ENCODE results near the gene HOXB2. TPM values are rescaled to one million over a fixed set of nuclear protein-coding genes. Genes with fewer than 3 reads are reported as not detected.
A peak's percentile ranks its signal among the peaks of the same experiment; 100 is the strongest.

The HOXB2 gene
- total and polyA plus RNA-seq, 2 of the 8 experiments (the other 6 are each of a cell fraction or from before 2014, with no cell fraction given), result not detected

GRCh38 chr17:48579471-48579759 is 34.5 kb upstream of the HOXB2 start:
- Histone ChIP-seq H3K9me3 (ENCODE audit: insufficient read depth in 2 of 2, low read depth in 1 of 2, low read length in 1 of 2) (no peaks in the 10 kb centered on the region), H2BK20ac (ENCODE audit: low read length) (no peak overlapping the region), H3K23me2 (ENCODE audit: low read depth, low read length) (no peaks in the 10 kb centered on the region), H3K79me2 (ENCODE audit: control insufficient read depth in 1 of 2, insufficient read depth in 2 of 2, low read length in 2 of 2) (no peaks in the 10 kb centered on the region), H4K8ac (ENCODE audit: extremely low read depth, insufficient read depth, low read length) (no peak overlapping the region), H3K9ac (replicated peaks in 1 of 4; ENCODE audit: extremely low read depth in 1 of 4, low read depth in 3 of 4, low read length in 3 of 4) (no peak overlapping the region), H3K4me3 (ENCODE audit: extremely low read depth in 1 of 4, insufficient read depth in 2 of 4, low read depth in 3 of 4, low read length in 4 of 4) (no peak overlapping the region), H2AK5ac (ENCODE audit: low read depth, low read length) (no peak overlapping the region), H2BK12ac (ENCODE audit: low read depth, low read length) (no peak overlapping the region), H3K18ac (ENCODE audit: extremely low read depth, low read length) (no peak overlapping the region), H4K5ac (ENCODE audit: insufficient read length, low read depth, low read length) (no peak overlapping the region), H4K91ac (replicated peaks; ENCODE audit: insufficient read length, low read length) (no peak overlapping the region), H3K27me3 (replicated peaks in 1 of 4; ENCODE audit: control insufficient read depth in 3 of 4, extremely low read depth in 1 of 4, insufficient read depth in 3 of 4, low read length in 3 of 4) (peaks cover 99 to 100% (median 100%) of the 10 kb centered on the region in 4 experiments), H4K20me1 (replicated peaks in 1 of 2; ENCODE audit: control insufficient read depth in 1 of 2, insufficient read depth in 2 of 2, low read length in 2 of 2) (peaks cover 19 to 38% of the 10 kb centered on the region in 2 experiments), H2BK120ac (replicated peaks; ENCODE audit: low read depth, low read length) (no peak overlapping the region), H3K27ac (ENCODE audit: low read depth, low read length) (no peak overlapping the region), H3K56ac (replicated peaks; ENCODE audit: insufficient read length, low read depth, low read length) (no peak overlapping the region), H3K23ac (ENCODE audit: insufficient read length) (no peak overlapping the region), H3K4me1 (replicated peaks in 1 of 4; ENCODE audit: control insufficient read depth in 3 of 4, insufficient read depth in 4 of 4, low read length in 3 of 4) (peaks cover 0 to 13% (median 3%) of the 10 kb centered on the region in 4 experiments; a peak in 5 of 7 replicates), H3K79me1 (ENCODE audit: low read depth, low read length) (no peaks in the 10 kb centered on the region), H3K4me2 (ENCODE audit: insufficient read depth in 1 of 2, low read depth in 2 of 2, low read length in 2 of 2) (no peak overlapping the region; a peak in 1 of 4 replicates), H3K36me3 (ENCODE audit: control insufficient read depth in 2 of 4, insufficient read depth in 4 of 4, low read length in 3 of 4) (peaks cover 0 to 12% (median 0%) of the 10 kb centered on the region in 4 experiments; a peak in 1 of 8 replicates), H3K4ac (replicated peaks; ENCODE audit: insufficient read length, low read depth, low read length) (no peak overlapping the region), H3K14ac (ENCODE audit: insufficient read length) (no peak overlapping the region), H2BK5ac (ENCODE audit: low read depth, low read length) (no peak overlapping the region), H2BK15ac (ENCODE audit: low read length) (no peak overlapping the region), H2AFZ (ENCODE audit: low read length) (no peak overlapping the region)
- FAIRE-seq (no peak), DNase-seq (ENCODE audit: low read depth in 1 of 2, low spot score in 2 of 2) (no peak)
- POLR2A ChIA-PET (ENCODE audit: partially characterized antibody), result no interaction called here
- WGBS, 2 experiments (ENCODE audit: extremely low coverage in 1 of 2, insufficient coverage in 1 of 2, insufficient read length in 1 of 2, insufficient replicate concordance in 2 of 2, low coverage in 1 of 2, low lambda C conversion rate in 2 of 2, missing lambda C conversion rate in 1 of 2), result 12% methylated on average over 7 of the region's 7 CpGs; no CpG with 5 or more reads in 1 of the 2 experiments
- TF ChIP-seq BCL11A (IDR thresholded peaks at IDR 0.05; ENCODE audit: low read depth in 2 of 2, low read length in 2 of 2) (no peak), SAP30 (IDR thresholded peaks at IDR 0.05; ENCODE audit: insufficient read depth, insufficient replicate concordance, low read length) (no peak), EZH2 (IDR thresholded peaks at IDR 0.05; ENCODE audit: low read depth, low read length, severe bottlenecking) (peak; percentile 97), CBX8 (IDR thresholded peaks at IDR 0.05; ENCODE audit: borderline replicate concordance, low read depth, low read length) (0 out of 2 replicates have a peak, but pooled peaks have one; percentile 35), RNF2 (IDR thresholded peaks at IDR 0.05; ENCODE audit: borderline replicate concordance, low read depth, low read length, missing control alignments, poor library complexity, severe bottlenecking) (no peak)
- CTCF ChIA-PET (ENCODE audit: partially characterized antibody), result interaction anchor here (1.0 to 1.5 kb wide), 5 partner anchors 10 to 15 kb away, joined by 3 to 5 read pairs (median 4); no protein-coding TSS in a partner anchor
